Hindlimb muscle (tissue), 1 donor: ENCODE results near the gene WDR91. TPM values are rescaled to one million over a fixed set of nuclear protein-coding genes. Genes with fewer than 3 reads are reported as not detected.
"Not testable (repeated sequence)": the region's sequence is repeated elsewhere in the genome, so short reads cannot be mapped to it uniquely, and the experiment has no call there.

ENCODE experiments used
- DNase-seq: peaks from one replicate; pipeline ENCODE4 v3.0.0-alpha.2; 2013
- polyA plus RNA-seq: library from polyadenylated mRNA; unstranded; fragments of 120-200 nt; gene quantifications from one replicate; pipeline ENCODE4 v1.2.1, GENCODE V29; 2013; ENCODE audit not compliant: insufficient read length

Gene WDR91
- polyA plus RNA-seq, 1 donor: 11.1 TPM

GRCh38 chr7:135178364-135178763, 33.0 kb downstream of the WDR91 start:
- no peak for DNase-seq

GRCh38 chr7:135177028-135177696, 34.2 kb downstream of the WDR91 start:
- no peak for DNase-seq

GRCh38 chr7:135175931-135176330, 35.4 kb downstream of the WDR91 start:
- no peak for DNase-seq

GRCh38 chr7:135174941-135175340, 36.4 kb downstream of the WDR91 start:
- DNase-seq: no peak

GRCh38 chr7:135173916-135174315, 37.4 kb downstream of the WDR91 start:
- not testable (repeated sequence) for DNase-seq

- DNase-seq: not testable (repeated sequence)
Observed at GRCh38 chr7:135171581-135172291, 39.6 kb downstream of the WDR91 start.

- not testable (repeated sequence) for DNase-seq
Observed at GRCh38 chr7:135170998-135171481, 40.3 kb downstream of the WDR91 start.

GRCh38 chr7:135170274-135170997, 40.9 kb downstream of the WDR91 start, which contains the start of gene CYREN:
TSS of gene CYREN (minus strand) at chr7:135170707. CDS start at chr7:135168922, 1,785 bp downstream.
- DNase-seq: peak; percentile 90

- no peak for DNase-seq
Observed at GRCh38 chr7:135169964-135170273, 41.4 kb downstream of the WDR91 start.

- no peak for DNase-seq
Observed at GRCh38 chr7:135169141-135169963, 42.0 kb downstream of the WDR91 start.

GRCh38 chr7:135168489-135169140, 42.7 kb downstream of the WDR91 start:
- DNase-seq: no peak

- no peak for DNase-seq
Observed at GRCh38 chr7:135168001-135168400, 43.3 kb downstream of the WDR91 start.

GRCh38 chr7:135167365-135167917, 43.9 kb downstream of the WDR91 start:
- DNase-seq: no peak

GRCh38 chr7:135166338-135166990, 44.9 kb downstream of the WDR91 start:
- no peak for DNase-seq

- DNase-seq: no peak
Observed at GRCh38 chr7:135165862-135166261, 45.5 kb downstream of the WDR91 start.

- no peak for DNase-seq
Observed at GRCh38 chr7:135164357-135165061, 46.8 kb downstream of the WDR91 start.

GRCh38 chr7:135162382-135163001, 48.8 kb downstream of the WDR91 start:
- no peak for DNase-seq

- DNase-seq: no peak
Observed at GRCh38 chr7:135161669-135162068, 49.7 kb downstream of the WDR91 start.

- no peak for DNase-seq
Observed at GRCh38 chr7:135160858-135161653, 50.3 kb downstream of the WDR91 start.
